ENCODE data around the gene HOXC10.

GRCh38 chr12:53966385-53967133 lies 18.4 kb upstream of the HOXC10 start:
- no peak for TF ChIP-seq POLR2A (IDR thresholded peaks at IDR 0.05)
- TF ChIP-seq, protein P1, sequence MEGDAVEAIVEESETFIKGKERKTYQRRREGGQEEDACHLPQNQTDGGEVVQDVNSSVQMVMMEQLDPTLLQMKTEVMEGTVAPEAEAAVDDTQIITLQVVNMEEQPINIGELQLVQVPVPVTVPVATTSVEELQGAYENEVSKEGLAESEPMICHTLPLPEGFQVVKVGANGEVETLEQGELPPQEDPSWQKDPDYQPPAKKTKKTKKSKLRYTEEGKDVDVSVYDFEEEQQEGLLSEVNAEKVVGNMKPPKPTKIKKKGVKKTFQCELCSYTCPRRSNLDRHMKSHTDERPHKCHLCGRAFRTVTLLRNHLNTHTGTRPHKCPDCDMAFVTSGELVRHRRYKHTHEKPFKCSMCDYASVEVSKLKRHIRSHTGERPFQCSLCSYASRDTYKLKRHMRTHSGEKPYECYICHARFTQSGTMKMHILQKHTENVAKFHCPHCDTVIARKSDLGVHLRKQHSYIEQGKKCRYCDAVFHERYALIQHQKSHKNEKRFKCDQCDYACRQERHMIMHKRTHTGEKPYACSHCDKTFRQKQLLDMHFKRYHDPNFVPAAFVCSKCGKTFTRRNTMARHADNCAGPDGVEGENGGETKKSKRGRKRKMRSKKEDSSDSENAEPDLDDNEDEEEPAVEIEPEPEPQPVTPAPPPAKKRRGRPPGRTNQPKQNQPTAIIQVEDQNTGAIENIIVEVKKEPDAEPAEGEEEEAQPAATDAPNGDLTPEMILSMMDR (IDR thresholded peaks at IDR 0.05 in 4 of 5, conservative IDR thresholded peaks at IDR 0.05 in 1 of 5), result no peak

All from gastrocnemius medialis (tissue), 4 donors.